OCI-LY3 (cell line): ENCODE data around the gene PEX10.

Experiments
- H2AFZ ChIP-seq: fragments of 200-600, 300-600 bp; shearing (Covaris generic); 2 replicates; pipeline ENCODE4 v1.6.0; 2014; ENCODE audit warnings: antibody characterized with exemption, low read depth, low read length
- H3K27ac ChIP-seq: fragments of 200-600, 300-600 bp; sonication (generic); 2 replicates; pipeline ENCODE4 v1.5.1; 2014; ENCODE audit warnings: mild to moderate bottlenecking, low read length, moderate library complexity, mixed read lengths
- H3K27me3 ChIP-seq: fragments of 200-600, 300-600 bp; sonication (generic); 2 replicates; pipeline ENCODE4 v1.6.1; 2014; ENCODE audit warnings: low read depth, low read length, mixed read lengths
- H3K36me3 ChIP-seq: fragments of 200-600, 300-600 bp; sonication (generic); replicated peaks from 2 replicates; pipeline ENCODE3; 2014; ENCODE audit warnings: low read depth, low read length, mixed read lengths
- H3K4me1 ChIP-seq: fragments of 300-600, 200-600 bp; sonication (generic); 2 replicates; pipeline ENCODE4 v1.6.1; 2014; ENCODE audit warnings: low read length, mixed read lengths
- H3K4me2 ChIP-seq: fragments of 200-600, 300-600 bp; sonication (generic); 2 replicates; pipeline ENCODE4 v1.6.1; 2014; ENCODE audit warnings: low read length, mixed read lengths
- H3K4me3 ChIP-seq: fragments of 300-600, 200-600 bp; sonication (generic); 2 replicates; pipeline ENCODE4 v1.5.1; 2014; ENCODE audit warnings: antibody characterized with exemption, mild to moderate bottlenecking, low read length, moderate library complexity
- H3K79me2 ChIP-seq: fragments of 300-600, 200-600 bp; shearing (Covaris generic); 2 replicates; pipeline ENCODE4 v1.6.1; 2014; ENCODE audit warnings: mild to moderate bottlenecking, low read length, mixed read lengths
- H3K9ac ChIP-seq: fragments of 300-600, 200-600 bp; shearing (Covaris generic); 2 replicates; pipeline ENCODE4 v1.6.0; 2014; ENCODE audit warnings: mild to moderate bottlenecking, low read length, moderate library complexity
- H3K9me3 ChIP-seq: fragments of 200-600, 300-600 bp; shearing (Covaris generic); 2 replicates; pipeline ENCODE4 v1.6.1; 2014; ENCODE audit warnings: low read length, mixed read lengths; ENCODE audit not compliant: insufficient read depth
- H4K20me1 ChIP-seq: fragments of 200-600, 300-600 bp; sonication (generic); 2 replicates; pipeline ENCODE4 v1.6.1; 2016; ENCODE audit warnings: low read length, mixed read lengths; ENCODE audit not compliant: insufficient read depth
- EZH2phosphoT487 ChIP-seq: fragments of 200-600 bp; shearing (Covaris generic); IDR thresholded peaks from 2 replicates; pipeline ENCODE4 v1.6.1; 2018; ENCODE audit warnings: antibody characterized with exemption, mixed run types, low read depth
- TF ChIP-seq, protein P1 (sequence below): fragments of 200-600, 300-600 bp; sonication (generic); IDR thresholded peaks from 2 replicates; pipeline ENCODE4 v1.5.1; 2014; ENCODE audit warnings: antibody characterized with exemption, low read length, low read depth

PEX10 gene

DNA sequence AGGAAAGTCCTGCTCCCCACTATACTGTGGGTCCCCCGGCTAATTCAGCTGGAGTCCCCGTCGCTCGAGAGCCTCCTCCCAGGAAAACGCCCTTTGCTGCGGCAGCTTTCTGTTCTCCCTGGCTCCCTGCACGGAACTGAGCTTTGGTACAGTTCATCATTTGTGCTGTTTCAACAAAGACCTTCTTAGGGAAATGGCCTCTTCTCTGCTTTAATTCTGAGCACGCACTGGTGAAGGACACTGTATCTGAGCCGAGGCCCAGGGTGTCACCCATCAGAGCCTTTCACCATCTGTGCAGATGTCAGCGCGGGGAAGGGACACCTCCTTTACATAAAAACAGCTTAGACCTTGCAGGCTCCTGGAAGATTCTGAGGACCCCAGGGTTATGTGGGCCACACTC, 13.5 kb upstream of the PEX10 start:
- TF ChIP-seq, protein P1, sequence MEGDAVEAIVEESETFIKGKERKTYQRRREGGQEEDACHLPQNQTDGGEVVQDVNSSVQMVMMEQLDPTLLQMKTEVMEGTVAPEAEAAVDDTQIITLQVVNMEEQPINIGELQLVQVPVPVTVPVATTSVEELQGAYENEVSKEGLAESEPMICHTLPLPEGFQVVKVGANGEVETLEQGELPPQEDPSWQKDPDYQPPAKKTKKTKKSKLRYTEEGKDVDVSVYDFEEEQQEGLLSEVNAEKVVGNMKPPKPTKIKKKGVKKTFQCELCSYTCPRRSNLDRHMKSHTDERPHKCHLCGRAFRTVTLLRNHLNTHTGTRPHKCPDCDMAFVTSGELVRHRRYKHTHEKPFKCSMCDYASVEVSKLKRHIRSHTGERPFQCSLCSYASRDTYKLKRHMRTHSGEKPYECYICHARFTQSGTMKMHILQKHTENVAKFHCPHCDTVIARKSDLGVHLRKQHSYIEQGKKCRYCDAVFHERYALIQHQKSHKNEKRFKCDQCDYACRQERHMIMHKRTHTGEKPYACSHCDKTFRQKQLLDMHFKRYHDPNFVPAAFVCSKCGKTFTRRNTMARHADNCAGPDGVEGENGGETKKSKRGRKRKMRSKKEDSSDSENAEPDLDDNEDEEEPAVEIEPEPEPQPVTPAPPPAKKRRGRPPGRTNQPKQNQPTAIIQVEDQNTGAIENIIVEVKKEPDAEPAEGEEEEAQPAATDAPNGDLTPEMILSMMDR = no peak
- TF ChIP-seq EZH2phosphoT487 = no peak
- no peaks in the 10 kb centered on the region for H3K79me2 ChIP-seq
- peaks cover 12% of the 10 kb centered on the region; the same call in 1 of the 2 replicates for H3K9me3 ChIP-seq
- H3K4me1 ChIP-seq = no peaks in the 10 kb centered on the region
- no peak overlapping the region for H3K9ac ChIP-seq
- no peak overlapping the region for H2AFZ ChIP-seq
- H3K27ac ChIP-seq = no peak overlapping the region
- H3K36me3 ChIP-seq = no peaks in the 10 kb centered on the region
- H3K27me3 ChIP-seq = no peaks in the 10 kb centered on the region
- H3K4me2 ChIP-seq = no peak overlapping the region
- H3K4me3 ChIP-seq = no peak overlapping the region
- no peaks in the 10 kb centered on the region for H4K20me1 ChIP-seq

DNA sequence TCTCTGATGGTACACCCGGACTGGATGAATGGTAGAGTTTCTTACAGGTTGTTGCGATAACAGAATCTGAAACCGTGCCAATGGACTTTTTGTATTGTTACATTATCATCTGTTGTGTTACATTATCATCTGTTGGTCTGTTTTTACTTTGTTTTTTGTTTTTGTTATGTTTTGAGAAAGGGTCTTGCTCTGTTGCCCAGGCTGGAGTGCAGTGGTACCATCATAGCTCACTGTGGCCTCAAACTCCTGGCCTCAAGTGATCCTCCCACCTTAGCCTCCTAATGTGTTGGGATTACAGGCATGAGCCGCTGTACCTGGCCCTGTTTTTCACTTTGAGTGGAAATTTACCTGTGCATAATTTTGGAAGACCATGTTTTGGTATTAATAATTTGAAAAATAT, 10.2 kb upstream of the PEX10 start:
- no peaks in the 10 kb centered on the region for H4K20me1 ChIP-seq
- no peaks in the 10 kb centered on the region for H3K79me2 ChIP-seq
- H3K4me1 ChIP-seq = no peaks in the 10 kb centered on the region
- no peak overlapping the region for H3K4me2 ChIP-seq
- H3K4me3 ChIP-seq = no peak overlapping the region
- H3K9me3 ChIP-seq = peaks cover 12% of the 10 kb centered on the region; the same call in 1 of the 2 replicates
- H3K27me3 ChIP-seq = peaks cover 4% of the 10 kb centered on the region; the same call in 1 of the 2 replicates
- TF ChIP-seq, protein P1 = no peak
- TF ChIP-seq EZH2phosphoT487 = no peak
- no peaks in the 10 kb centered on the region for H3K36me3 ChIP-seq
- no peak overlapping the region for H3K9ac ChIP-seq
- H3K27ac ChIP-seq = no peak overlapping the region
- no peak overlapping the region for H2AFZ ChIP-seq

DNA sequence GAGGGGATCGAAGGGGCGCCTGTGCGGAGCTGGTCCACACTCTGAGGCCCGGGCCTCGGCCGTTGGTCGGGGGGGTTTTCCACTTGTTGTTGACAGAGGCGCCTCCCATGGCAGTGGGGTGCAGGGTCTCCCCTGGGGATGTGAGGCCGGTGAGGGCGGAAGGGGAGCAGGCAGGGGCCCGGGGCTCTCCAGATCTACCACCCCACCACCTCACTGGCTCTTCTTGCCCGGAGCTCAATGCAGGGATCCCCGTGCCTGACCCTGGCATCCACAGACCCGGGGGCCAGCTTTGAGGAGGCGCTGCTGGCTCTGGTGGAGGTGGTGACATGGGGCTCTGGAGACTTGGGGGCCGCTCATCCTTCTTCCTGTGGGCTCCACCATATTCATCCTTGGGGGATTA, 7.1 kb upstream of the PEX10 start:
- H3K4me2 ChIP-seq = no peak overlapping the region
- H3K36me3 ChIP-seq = no peaks in the 10 kb centered on the region
- H3K79me2 ChIP-seq = no peaks in the 10 kb centered on the region
- no peaks in the 10 kb centered on the region for H4K20me1 ChIP-seq
- no peak overlapping the region for H2AFZ ChIP-seq
- no peak overlapping the region for H3K4me3 ChIP-seq
- H3K27ac ChIP-seq = no peak overlapping the region
- peaks cover 14% of the 10 kb centered on the region; the same call in 1 of the 2 replicates for H3K27me3 ChIP-seq
- no peak overlapping the region for H3K9ac ChIP-seq
- H3K9me3 ChIP-seq = peaks cover 12% of the 10 kb centered on the region; the same call in 1 of the 2 replicates
- TF ChIP-seq, protein P1 = no peak
- peaks cover 21% of the 10 kb centered on the region for H3K4me1 ChIP-seq

- Histone ChIP-seq H3K4me1 (peaks cover 26% of the 10 kb centered on the region), H3K9ac (no peak overlapping the region), H3K79me2 (peaks cover under 1% of the 10 kb centered on the region; the same call in 1 of the 2 replicates), H3K4me2 (no peak overlapping the region), H3K27ac (no peak overlapping the region), H4K20me1 (no peaks in the 10 kb centered on the region), H2AFZ (no peak overlapping the region), H3K36me3 (no peaks in the 10 kb centered on the region), H3K4me3 (no peak overlapping the region), H3K9me3 (peaks cover 12% of the 10 kb centered on the region; the same call in 1 of the 2 replicates), H3K27me3 (peaks cover 14% of the 10 kb centered on the region; the same call in 1 of the 2 replicates)
- TF ChIP-seq, protein P1 = no peak
- TF ChIP-seq EZH2phosphoT487 = no peak
Measured at GRCh38 chr1:2418791-2419320, 6.5 kb upstream of the PEX10 start.
